Heart left ventricle (tissue), 13 donors: Measurements from ENCODE around the gene CAV2.

ENCODE experiments used
- POLR2A ChIP-seq, 2 donors: fragments of 450-650 bp; IDR thresholded peaks; one replicate each; pipeline ENCODE4 v1.6.1; 2017; ENCODE audit warnings: antibody characterized with exemption in 2 of 2, mild to moderate bottlenecking in 2 of 2, moderate library complexity in 2 of 2
- TF ChIP-seq, protein P1 (sequence below), 12 donors: fragments of 200-600 bp; sonication (generic) in 4 of 12; IDR thresholded peaks; one replicate each; pipeline versions ENCODE4 v1.5.0 to v1.8.0; 2018 to 2022; ENCODE audit warnings: antibody characterized with exemption in 12 of 12, mild to moderate bottlenecking in 5 of 12
- donor health status: ischemic (EF 13 %, LVEDD 7.1; RV severe dilation, severe dysfunction).
- donor health status: DM: no; HTN: yes; CAD: no.
- donor health status: DM: no; HTN: no; CAD: no.
- donor health status: ischemic (EF 25% LVEDD 6.9; RV normal size, moderate dysfunction).
- donor health status: ischemic (EF 25% LVEDD 5.7; RV mildly dilated, moderate dysfunction).
- donor health status: ischemic (EF 35%, LVEDD 5.7; RV mildly dilated, moderate dysfunction).
- donor health status: nonischemic (EF 11% LVEDD 7.7; RV severe dilation, severe dysfunction).
- donor health status: DM: yes; HTN: yes; CAD: no.
- donor health status: PGD.
- donor health status: ischemic (EF 29% LVEDD 5.4; RV normal size, mild dysfunction).
- donor health status: nonischemic (EF 23%, LVEDD 6.1; RV moderate dilation, normal function).

DNA sequence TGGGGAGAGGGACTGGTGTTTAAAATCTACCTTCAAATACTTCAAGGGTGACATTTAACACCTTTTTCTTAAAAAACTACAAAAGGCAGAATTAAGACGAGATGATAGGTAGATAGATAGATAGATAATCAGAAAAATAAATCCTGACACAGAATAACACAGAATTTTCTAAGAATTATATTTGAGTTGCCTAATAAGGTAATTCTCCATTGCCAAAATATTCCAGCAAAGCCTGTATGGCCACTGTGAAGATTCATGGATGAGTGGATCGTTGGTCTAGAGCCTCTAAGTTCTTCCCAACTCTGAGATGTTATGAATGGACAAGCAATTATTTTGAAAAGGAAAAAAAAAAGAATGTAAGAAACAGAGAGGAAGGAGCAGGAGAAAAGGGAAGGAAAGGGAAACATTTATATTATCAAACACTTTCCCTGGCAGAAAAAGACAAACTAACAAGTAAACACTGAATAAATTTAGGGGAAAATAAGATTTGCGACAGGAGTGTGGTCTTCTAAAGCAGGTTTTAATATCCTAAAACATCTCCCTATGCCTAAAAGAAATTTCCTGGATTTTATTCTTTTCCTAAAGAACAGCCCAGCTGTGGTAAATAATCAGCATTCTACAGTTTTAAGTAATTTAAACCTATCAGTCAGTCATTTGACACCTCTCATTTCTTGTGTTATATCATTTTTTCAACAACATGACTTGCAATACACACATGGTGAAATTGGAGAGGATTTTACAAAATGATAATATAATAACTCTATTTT, 7.5 kb upstream of the CAV2 start:
- TF ChIP-seq, protein P1, sequence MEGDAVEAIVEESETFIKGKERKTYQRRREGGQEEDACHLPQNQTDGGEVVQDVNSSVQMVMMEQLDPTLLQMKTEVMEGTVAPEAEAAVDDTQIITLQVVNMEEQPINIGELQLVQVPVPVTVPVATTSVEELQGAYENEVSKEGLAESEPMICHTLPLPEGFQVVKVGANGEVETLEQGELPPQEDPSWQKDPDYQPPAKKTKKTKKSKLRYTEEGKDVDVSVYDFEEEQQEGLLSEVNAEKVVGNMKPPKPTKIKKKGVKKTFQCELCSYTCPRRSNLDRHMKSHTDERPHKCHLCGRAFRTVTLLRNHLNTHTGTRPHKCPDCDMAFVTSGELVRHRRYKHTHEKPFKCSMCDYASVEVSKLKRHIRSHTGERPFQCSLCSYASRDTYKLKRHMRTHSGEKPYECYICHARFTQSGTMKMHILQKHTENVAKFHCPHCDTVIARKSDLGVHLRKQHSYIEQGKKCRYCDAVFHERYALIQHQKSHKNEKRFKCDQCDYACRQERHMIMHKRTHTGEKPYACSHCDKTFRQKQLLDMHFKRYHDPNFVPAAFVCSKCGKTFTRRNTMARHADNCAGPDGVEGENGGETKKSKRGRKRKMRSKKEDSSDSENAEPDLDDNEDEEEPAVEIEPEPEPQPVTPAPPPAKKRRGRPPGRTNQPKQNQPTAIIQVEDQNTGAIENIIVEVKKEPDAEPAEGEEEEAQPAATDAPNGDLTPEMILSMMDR (IDR thresholded peaks at IDR 0.05) = no peak
- TF ChIP-seq POLR2A (IDR thresholded peaks at IDR 0.05) = no peak
